NCI-H2029 treated with DMSO at 0.1 percent for 48 hours (cell line): Measurements from ENCODE around the gene ACP3.
"Not testable (repeated sequence)": the region's sequence is repeated elsewhere in the genome, so short reads cannot be mapped to it uniquely, and the experiment has no call there.

Experiments used
- DNase-seq: peaks from one replicate; lab custom pipeline; 2025; lab: John Stamatoyannopoulos, UW

Gene ACP3

DNA sequence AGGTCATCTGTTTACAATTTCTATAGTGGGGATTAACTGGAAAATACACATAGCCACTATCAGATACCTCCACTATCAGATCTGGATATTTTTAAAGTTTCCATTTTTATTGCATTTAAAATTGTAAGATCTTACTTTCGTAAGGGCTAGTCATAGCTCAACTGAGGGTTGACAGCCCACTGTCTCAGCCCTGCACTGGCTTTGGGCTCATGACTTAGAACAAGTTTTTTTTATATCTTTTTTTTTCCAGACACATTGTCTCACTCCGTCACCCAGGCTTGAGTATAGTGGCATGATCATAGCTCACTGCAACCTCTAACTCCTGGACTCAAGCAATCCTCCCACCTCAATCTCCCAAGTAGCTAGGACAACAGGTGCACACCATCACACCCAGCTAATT lies 51.3 kb downstream of the ACP3 start:
- DNase-seq = no peak

DNA sequence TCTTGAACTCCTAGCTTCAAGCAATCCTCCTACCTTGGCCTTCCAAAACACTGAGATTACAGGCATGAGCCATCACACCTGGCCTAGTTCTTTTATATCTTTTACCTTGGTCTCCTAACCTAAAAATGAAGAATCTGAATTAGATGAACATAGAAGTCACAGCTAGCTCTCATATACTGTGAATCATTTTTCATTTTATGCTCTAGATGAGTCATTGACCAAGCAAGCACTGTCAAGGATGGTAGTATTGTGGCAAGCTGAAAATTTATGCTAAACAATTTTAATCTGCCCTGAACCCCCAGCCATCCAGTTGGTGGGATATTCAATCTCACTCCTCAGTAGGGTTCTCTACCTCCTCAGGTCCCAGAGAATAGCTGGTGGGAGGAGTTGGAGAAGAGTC lies 51.8 kb downstream of the ACP3 start:
- no peak for DNase-seq

DNA sequence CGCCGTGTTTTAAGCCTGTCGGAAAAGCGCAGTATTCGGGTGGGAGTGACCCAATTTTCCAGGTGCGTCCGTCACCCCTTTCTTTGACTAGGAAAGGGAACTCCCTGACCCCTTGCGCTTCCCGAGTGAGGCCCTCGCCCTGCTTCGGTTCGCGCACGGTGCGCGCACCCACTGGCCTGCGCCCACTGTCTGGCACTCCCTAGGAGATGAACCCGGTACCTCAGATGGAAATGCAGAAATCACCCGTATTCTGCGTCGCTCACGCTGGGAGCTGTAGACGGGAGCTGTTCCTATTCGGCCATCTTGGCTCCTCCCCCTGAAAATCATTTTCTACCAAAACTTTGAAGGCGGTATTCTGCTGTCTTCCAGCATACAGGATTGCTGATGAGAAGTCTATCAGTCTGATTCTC lies 59.7 kb downstream of the ACP3 start:
- not testable (repeated sequence) for DNase-seq

DNA sequence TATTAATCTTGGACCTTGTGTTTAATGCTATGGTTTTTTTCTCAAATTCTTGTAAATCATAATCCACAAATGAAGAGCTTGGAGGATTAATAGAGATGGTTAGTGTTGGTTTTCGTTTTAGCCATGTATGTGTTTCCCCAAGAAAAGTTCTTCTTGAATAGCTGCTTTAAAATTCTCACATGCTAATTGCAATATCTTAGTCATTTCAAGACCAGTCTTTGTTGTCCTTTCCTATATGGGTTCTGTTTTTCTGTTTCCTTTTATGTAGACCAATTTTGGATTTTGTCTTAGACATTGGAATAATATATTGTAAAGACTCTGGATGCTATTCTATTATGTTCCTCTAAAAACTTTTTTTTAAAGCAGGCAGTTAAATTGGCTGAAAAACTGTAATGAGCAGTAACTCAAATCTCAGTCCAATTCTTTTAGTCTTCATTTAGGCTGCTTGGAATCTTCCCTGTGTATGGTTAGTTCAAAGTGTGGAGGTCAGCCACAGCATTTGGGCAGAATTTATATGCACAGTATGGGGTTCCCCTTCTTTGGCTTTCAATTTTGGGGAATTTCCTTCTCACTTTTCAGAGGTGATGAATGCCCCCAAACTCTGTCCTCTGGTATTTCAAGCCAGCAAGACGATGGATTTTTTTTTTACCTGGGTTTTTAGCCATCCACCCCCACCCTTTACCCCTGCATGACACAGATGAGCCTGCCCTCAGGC lies 61.0 kb downstream of the ACP3 start:
- DNase-seq = no peak

DNA sequence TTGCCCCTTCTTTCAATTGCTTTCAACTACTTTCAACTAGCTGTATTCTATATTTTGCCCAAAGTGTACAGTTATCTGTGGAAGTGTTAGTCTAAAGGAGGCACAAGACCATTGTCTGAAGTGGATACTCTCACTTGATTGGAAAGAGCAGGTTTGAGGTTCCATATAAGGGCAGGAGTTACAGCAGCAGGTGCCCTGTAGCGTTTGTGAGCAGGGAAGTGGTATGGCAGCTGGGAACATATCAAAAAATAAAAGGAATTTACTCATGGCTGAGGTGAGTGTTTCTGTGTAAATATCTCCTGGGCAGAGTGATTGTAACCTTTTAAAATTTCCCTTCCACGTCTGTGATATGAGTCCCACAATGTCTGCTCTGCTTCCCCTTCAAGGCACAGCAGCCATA lies 61.6 kb downstream of the ACP3 start:
- peak; percentile 82 for DNase-seq

DNA sequence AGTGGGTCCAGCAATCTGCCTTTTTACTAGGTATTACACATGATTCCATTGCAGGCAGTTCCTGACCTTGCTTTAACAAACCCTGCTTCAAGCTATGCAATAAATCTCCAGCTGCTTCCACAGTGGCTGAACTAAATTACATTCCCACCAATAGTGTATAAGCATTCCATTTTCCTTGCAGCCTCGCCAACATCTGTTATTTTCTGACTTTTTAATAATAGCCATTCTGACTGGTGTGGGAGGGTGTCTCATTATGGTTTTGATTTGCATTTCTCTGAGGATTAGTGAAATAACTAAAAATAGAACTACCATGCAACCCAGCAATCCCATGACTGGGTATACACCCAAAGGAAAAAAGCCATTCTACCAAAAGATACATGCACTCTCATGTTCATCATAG lies 63.7 kb downstream of the ACP3 start:
- DNase-seq = no peak

DNA sequence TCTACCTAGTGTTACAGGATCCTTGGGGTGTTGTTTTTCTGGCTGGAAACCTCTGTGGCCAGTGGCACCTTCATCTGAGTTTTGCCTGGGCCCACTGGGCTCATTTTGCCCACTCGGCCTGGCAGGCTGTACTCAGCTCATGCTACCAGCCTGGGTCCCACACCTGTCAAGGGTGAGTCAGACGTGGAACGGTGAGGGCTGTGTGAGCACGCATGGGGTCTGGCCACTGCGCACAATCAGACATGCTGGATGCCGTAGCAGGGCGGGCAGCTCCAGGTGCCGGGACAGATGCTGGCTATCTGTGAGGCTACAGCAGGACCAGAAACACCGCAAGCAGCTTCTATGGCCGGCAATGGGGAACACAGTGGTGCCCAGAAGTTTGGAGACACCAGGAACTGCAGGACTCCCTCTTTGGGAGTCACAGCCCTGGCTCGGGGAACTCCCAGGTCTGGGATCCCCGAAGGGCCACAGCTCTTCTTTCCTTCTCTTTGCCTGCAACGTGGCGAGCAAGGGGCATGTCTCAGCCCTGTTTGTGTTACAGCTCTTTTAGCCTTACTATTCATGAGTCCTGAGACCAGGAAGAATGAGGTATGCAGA lies 64.2 kb downstream of the ACP3 start:
- DNase-seq = no peak

DNA sequence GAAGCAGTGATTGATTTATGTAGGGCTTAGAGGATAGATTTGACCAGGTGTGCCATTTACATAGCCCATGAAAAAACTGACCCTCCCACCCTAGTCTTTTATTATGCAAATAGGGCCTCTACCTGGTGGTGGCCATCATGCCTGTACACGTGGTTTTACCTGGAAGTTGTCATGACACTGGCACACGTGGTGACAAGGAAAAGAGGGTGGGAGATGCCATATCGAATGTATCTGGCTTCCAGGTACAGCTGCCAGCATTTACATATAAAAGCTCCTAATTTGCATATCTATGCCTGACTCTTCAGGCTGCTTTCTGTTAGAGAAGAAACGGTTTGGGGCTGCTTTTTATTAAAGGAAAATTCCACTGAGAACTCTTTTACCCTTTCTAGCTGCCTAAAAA lies 65.1 kb downstream of the ACP3 start:
- no peak for DNase-seq

DNA sequence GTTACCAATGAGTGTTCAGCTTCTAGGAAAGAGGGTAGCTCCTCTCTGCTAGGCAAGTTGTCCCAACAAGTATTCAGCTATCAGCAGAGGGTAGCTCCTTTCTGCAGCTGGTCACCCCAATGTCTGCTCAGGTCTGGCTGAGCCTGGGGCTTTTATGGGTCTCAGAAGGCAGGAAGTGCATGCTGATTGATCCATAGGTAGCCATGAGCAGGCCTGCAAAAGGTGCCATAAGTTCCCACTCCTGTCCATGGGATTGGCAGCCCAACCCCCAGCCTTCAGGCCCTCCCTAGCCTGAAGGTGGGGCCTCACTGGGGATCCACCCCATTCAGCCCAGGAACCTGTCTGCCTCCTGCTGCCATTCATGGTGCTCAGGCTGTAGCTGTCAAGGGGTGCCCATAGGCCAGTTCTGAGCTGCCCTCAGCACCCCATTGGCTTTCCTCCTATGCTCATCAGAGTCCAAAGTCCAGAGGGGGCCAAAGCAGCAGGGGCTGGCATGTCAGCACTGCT lies 65.5 kb downstream of the ACP3 start:
- DNase-seq = no peak

DNA sequence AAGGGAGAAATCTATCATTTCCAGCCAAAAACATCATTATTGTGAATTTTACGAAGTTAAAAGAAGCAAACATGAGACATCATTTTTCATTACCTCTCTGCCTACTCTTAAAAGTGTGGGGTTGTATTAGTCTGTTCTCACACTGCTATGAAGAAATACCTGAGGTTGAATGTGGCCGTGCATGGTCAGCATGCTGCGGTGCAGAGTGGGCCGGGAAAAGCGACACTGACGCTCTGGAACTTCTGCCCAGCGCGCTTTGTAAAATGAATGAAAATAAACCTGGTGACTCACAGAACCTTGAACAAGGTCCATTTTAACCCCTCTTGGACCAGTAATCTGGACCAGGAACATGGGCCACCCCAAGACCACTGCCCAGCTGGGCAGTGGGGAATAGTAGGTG lies 69.1 kb downstream of the ACP3 start:
- DNase-seq = no peak

DNA sequence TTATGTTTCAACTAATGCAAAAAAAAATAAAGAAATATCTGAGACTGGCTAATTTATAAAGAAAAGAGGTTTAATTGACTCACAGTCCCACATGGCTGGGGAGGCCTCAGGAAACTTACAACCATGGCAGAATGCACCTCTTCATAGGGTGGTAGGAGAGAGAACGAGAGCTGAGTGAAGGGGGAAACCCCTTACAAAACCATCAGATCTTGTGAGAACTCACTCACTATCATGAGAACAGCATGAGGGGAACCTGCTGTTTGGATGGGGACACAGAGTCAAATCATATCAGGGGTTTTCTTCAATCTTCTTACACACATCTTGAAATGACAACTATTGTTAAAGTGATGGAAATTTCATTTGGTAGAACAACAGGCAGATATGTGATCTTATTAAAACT lies 75.5 kb downstream of the ACP3 start:
- not testable (repeated sequence) for DNase-seq

DNA sequence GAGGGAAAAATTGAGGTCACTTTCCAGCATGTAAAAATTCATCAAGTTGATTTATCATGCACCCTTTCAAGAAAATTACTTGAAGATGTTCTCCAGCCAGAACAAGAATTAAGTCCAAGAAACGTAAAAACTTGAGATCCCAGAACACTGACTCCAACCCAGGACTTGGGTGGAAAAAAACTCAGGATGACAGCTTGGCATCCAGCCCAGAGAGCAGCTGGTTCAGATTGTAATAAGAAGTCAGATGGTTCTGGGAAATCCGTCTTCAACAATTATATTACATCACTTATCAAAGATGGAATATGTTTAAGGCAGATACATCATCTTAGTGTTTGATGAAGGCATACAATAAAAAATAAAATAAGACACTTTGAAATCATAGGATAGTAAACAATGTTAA lies 77.1 kb downstream of the ACP3 start:
- no peak for DNase-seq

DNA sequence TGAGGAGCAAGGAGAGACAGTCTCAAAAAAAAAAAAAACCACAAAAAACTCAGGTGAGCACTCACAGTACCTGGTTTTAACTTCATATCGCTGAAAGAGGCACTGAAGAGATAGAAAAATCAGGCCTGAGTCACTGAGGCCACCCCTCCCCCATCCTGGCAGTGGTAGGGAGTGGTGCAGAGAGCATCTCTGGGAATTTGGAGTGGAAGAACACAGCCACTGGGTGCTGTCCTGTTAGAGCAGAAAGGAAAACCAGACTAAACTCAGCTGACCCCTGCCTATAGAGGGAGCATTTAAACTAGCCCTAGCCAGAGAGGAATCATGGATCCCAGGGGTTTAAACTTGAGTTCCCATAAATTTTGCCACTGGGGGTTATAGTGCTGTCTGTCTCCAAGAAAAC lies 77.9 kb downstream of the ACP3 start:
- DNase-seq = no peak

DNA sequence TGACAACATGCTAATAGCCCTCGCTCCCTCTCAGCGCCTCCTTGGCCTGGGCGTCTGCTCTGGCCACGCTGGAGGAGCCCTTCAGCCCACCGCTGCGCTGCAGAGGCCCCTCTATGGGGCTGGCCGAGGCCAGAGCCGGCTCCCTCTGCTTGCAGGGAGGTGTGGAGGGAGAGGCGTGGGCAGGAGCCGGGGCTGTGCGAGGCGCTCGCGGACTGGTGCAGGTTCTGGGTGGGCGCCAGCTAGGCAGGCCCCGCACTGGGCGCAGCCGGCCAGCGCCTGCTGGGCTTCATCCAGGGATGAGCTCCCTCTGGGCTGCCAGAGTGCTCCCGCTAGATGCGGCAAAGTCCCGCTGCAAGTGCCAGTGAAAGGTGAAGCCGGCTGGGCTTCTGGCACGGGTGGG lies 79.0 kb downstream of the ACP3 start:
- DNase-seq = no peak

DNA sequence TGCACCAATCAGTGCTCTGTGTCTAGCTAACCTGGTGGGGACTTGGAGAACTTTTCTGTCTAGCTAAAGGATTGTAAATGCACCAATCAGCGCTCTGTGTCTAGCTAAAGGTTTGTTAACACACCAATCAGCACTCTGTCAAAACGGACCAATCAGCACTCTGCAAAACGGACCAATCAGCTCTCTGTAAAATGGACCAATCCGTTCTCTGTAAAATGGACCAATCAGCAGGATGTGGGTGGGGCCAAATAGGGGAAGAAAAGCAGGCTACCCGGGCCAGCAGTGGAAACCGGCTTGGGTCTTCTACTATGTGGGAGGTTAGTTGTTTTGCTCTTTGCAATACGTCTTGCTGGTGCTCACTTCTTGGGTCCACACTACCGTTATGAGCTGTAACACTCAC lies 79.6 kb downstream of the ACP3 start:
- DNase-seq = not testable (repeated sequence)

DNA sequence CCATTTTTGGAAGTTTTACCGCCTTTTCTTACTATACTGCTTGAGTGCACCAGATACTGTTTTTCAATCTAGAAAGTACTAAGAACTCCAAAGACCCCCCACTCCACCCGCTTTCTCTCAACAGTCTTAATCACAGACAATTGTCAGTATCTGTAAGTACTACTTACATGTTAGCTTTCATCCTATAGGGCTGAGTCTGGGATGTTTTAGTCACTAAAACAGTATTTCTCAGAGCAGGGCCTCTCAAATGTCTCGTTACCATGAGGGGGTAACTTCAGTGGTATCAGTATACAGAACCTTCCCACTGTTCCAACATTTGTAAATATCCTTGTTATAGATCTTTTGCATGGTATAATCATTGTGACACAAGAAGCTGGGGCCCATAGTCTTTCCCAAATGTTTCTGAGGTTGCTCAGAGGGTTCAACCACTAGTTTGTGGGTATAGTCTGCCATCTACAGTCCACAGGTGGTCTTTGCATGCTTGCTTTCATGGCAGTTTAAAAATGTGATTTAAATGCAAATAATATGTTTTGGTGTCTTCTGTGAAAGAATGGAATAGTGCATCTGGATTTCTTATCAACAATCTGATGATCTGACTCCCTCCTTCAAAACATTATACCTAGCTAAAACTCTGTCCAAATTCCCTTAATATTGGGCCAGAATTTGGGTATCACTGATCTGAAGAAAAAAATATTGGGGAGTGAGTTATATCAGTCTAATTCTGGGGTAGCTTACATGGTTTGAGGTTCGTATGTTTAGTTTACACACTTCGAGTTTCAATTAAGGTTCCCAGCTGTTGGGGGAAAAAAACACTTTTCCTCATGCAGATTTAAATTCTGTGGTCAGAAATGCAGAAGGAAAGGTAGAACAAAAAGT lies 82.1 kb downstream of the ACP3 start:
- DNase-seq = peak; percentile 19

DNA sequence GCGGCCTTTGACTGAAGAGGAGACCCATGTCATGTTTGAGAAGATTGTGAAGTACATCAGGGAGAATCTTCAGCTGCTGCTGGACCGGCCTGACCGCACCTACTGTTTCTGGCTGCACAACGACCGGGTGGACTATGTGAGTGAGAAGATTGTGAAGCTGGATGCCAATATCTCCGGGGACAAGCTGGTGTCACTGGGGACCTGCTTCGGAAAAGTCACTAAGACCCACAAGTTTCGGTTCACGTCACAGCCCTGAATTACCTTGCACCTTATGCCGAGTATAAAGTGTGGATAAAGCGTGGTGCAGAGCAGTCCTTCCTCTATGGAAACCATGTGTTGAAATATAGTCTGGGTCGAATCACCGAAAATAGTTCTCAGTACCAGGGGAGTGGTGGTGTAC lies 84.0 kb downstream of the ACP3 start:
- DNase-seq = no peak

DNA sequence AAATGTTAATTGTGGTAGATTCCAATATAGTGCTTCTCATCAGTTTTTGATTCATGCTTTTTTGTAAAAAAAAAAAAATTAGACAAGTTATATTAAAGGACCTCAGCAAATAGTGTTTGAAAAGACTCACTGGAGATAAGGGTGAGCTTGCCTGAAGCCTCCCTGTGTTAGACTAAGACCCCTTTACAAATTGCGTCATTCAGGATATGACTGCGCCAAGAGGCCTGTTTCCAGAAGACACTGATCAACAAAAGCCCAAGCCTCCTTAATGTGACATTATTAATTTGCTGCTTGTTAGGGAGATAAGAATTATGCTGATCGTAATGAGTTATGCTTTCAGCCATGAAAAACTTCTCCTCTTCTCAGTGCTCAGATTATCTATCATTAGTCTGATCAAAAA lies 87.1 kb downstream of the ACP3 start:
- no peak for DNase-seq

DNA sequence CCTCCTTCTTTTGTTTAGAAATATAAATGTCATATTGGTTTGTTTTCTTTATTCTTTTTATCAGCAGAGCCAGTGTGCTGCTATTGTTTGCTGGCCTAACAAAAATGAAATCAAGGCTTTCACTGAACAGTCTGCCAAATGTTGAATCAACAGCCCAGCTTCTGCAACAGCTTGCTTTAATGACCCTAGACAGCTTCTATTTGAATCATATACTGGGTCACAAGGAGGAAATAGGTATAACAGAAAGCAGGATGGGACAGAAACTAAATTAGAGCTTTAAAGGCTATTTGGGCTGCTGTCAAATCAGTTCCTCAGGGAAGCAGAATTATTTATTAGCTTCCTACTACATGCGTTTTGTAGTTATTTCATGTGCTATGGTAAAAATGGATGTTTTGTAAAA lies 88.0 kb downstream of the ACP3 start:
- peak; percentile 57 for DNase-seq

DNA sequence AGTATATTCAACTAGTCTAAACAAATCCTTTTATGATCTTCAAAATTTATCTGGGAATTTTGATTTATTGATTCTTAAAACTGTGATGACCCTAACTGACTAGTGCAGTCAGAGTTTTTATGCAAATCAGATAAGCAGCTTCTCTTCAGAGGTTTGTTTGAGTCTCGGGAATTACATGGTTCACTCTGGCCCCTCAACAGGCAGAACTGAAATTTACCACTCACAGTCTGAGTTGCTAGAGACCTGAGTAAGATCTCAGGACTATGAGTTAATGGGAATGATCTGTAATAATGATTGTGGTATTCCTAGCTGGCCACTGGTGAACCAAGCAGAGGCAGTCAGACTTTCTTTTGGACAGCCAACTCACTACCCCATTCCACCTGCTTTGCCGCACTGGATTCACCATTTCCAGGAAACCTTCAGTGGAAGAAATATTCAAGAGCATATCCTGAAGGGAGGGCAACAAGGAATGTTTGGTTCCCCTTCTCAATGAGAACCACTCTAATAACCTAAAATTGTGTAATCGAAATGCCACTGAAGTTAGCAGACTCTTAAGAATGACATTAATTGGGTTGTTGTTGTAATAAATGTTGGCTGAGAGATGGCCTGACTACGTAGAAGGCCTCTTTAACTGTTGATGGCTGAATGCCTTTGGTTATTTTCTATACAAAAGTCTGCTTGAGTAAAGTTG lies 88.5 kb downstream of the ACP3 start:
- no peak for DNase-seq

DNA sequence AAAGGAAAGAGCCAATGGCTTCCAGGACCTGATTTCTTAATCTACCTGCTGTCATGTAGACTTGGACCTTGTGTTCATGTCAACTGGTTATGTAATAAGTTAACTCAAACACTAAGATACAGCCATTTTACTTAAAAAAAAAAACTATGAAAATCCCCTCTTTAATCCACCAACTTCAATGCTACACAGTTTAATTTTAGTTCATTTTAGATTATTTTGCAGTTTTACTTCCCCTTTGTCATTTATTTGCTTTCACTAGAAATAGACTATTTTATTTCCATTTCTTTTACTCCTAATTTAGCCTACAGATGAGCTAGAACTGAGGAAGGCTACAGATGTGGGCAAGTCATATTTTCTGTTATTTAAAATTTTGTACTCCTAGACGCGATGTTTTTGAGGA lies 89.4 kb downstream of the ACP3 start:
- no peak for DNase-seq

DNA sequence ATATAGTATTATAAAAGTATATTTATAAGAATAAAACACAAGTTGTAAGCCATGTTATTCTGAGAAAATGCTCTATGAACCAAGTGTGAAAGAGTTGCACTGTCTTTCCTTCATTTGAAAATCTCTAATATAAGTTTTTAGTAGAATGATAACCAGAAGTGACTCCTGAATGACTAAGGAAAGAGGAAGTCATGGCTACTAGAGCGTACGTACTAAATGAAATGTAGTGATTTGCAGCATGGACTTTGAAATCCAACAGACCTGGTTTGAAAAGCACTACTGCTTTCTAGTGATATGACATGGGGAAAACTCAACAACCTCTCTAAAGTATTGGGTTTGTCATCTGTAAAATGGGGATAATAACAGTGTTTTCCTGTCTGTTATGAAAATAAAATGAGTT lies 89.8 kb downstream of the ACP3 start:
- DNase-seq = no peak
